HG02798 (cell line): Measurements from ENCODE around the gene PRDX5.
"Not testable (repeated sequence)": the region's sequence is repeated elsewhere in the genome, so short reads cannot be mapped to it uniquely, and the experiment has no call there.

Experiments
- ATAC-seq: cut with Tn5 transposase; IDR thresholded peaks from one replicate; pipeline ENCODE4 v1.9.1; 2021; ENCODE audit warnings: mild to moderate bottlenecking; ENCODE audit not compliant: unreplicated experiment, poor library complexity

PRDX5 gene

DNA sequence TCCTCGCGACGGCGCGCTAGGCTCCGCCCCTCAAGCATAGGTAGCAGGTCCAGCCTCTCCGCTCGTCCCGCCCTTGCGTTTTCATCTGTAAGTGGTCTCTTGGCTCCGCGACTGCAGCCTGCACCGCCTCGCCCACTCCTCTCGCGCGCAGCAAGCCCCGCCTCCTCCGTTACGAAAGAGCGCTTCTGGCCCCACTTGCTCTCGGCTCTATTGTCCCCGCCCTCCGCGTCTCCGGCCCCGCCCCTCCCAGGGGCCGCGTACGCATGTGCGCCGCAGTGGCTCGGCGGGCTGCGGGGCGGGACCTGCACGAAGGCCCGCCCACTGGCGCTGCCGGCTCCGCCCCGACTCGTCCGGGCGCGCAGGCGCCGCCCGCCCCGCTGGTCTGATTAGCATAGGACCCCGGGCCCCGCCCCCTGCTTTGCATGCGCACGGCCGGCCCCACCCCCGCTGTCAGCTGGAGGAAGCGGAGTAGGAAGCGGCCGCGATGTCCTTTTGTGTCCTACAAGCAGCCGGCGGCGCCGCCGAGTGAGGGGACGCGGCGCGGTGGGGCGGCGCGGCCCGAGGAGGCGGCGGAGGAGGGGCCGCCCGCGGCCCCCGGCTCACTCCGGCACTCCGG, 12.7 kb upstream of the PRDX5 start, which contains the start of gene ESRRA:
TSS of gene ESRRA (plus strand) at position 450 of the 616 bp plus-strand sequence. CDS start 1,656 bp downstream, outside the sequence.
- peak; percentile 82 for ATAC-seq

DNA sequence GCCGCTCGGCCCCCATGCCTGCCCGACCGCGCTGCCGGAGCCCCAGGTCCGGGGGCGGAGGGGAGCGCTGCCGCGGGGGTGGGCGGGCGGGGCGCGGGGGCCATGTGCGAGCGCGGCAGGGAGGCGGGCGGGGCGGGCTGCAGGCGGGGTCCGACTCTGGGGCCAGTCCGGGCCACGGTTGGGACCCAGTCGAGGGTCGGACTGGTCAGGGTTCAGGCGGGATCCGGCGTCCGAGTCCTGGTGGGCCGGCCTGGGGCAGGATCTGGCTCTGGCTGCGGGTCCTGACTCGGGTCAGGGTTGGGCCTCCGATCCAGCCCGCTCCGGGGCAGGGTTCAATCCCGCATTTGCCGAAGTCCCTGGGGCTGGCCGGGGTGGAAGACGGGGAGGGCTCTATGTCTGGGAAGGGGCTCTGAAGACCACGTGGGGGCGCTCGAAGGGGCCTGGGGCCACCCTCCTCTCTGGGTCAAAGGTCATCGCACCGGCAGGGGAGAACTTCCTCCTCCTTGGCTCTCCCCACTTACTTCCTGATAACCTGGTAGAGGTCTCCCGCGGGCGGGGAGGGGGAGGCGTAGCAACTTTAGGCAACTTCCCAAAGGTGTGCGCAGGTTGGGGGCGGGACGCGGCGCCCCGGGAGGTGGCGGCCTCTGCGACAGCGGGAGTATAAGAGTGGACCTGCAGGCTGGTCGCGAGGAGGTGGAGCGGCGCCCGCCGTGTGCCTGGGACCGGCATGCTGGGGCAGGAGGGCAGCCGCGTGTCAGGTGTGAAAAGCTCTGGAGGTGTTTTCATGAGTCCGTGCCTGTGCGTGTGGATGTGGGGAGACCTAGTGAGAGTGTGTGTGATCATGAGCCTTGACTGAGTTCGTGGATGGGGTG, 12.0 kb upstream of the PRDX5 start:
- peak; percentile 20 for ATAC-seq

DNA sequence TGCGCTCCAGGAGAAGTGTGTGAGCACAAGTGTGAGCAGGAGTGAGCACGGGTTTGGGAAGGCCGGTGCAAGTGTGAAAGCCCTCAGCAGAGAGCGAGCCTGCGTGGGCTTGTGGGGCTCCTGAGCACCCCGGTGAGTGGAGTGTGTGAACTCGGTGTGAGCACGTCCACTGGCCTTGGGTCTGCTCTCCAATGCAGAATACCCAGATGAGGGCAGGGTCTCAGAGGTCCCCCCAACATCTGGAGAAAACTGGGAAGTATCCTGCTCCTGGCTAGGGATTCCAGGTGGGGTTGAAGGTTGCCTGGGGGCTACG, 11.4 kb upstream of the PRDX5 start:
- ATAC-seq, result no peak

DNA sequence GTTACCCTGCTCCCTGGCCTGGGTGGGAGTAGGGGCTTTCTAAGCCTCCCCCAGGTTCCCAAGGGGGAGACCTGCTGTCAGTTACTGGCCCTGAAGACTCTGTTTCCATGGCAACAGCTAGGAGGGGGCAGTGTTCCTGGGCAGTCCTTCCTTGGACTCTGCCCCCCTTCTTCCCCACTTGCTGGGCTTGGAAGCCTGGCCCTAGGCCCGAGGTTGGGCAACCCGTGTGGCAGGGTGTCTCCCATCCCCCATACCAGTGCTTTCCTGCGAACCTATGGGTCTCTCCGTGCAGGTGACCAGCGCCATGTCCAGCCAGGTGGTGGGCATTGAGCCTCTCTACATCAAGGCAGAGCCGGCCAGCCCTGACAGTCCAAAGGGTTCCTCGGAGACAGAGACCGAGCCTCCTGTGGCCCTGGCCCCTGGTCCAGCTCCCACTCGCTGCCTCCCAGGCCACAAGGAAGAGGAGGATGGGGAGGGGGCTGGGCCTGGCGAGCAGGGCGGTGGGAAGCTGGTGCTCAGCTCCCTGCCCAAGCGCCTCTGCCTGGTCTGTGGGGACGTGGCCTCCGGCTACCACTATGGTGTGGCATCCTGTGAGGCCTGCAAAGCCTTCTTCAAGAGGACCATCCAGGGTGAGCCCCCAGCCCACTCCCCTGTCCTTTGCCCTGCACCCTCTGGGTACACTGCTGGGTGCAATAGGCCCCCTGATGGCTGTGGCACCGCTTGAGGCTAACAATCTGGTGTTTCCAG, 10.9 kb upstream of the PRDX5 start:
- ATAC-seq, result no peak

DNA sequence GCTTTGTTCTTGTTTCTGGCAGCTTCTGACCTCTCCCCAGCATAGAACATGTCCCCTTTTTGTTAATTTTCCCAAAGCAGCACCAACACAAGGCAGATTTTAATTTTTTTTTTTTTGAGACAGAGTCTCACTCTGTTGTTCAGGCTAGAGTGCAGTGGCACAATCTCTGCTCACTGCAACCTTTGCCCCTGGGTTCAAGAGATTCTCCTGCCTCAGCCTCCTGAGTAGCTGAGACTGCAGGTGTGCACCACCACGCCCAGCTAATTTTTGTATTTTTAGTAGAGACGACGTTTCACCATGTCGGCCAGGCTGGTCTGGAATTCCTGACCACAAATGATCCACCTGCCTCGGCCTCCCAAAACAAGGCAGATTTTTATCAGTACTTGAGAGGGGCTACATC, 10.1 kb upstream of the PRDX5 start:
- not testable (repeated sequence) for ATAC-seq

DNA sequence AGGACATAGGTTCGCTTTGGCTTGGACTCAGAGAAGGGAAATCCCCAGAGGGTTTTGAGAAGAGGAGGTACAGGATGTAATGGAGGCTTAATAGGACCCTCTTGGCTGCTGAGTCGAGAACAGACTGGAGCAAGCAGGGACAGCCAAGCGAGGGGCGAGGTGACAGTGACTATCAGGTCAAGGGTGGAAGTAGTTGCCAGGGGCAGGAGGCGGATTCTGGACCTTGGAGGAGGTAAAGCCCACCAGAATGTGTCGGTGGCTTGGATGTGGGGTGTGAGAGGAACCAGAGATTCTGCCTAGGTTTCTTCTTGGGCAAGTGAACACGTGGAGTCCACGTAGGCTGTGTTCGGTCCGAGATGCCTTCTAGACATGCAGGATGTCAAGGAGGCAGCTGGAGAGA, 5.0 kb upstream of the PRDX5 start:
- ATAC-seq, result no peak

DNA sequence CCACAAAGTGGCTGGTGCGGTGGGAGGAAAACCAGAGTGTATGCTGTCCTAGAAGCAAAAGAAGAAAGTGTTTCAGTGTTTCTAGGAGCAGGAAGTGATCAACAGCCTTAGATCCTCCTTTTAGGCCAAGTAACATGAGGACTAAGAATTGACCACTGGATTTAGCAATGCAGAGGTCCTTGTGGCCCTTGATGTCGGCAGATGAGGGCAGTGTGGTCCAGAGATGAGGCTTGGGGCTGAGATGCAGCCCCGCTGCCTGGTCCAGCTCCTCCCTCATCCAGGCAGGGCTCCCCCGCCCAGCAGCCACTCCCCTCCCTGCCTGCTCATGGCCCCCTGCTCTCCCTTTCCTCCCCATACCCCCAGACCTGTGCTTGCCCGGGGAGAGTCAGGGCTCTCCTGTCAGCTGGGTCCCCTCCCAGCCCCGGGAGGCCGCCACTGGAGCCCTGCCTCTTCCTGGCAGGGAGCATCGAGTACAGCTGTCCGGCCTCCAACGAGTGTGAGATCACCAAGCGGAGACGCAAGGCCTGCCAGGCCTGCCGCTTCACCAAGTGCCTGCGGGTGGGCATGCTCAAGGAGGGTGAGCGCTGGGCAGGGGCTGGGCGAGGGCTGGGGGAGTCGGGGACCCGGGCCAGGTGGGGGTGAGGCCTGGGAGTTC, 4.3 kb upstream of the PRDX5 start:
- ATAC-seq, result no peak

DNA sequence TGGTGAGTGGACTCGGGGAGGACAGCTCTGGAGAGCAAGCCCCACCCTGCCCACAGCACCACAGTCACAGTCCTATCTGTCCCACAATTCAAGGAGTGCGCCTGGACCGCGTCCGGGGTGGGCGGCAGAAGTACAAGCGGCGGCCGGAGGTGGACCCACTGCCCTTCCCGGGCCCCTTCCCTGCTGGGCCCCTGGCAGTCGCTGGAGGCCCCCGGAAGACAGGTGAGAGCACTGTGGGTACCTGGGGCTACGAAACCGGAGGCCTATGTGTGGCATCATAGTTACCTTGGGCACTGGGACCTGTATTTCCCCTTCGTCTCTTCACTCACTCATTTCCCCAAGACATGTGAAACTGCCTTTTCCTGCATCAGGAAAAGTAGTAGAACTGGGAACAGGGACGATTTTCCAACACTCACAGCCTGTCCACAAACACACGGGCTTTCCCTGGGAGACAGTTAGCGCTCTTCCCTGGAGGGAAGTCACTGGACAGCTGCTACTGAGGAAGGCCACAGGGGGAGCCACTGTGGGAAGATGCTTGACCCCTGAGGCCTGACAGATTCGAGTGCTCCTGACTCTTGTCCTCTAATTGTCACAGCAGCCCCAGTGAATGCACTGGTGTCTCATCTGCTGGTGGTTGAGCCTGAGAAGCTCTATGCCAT, 3.6 kb upstream of the PRDX5 start:
- no peak for ATAC-seq

DNA sequence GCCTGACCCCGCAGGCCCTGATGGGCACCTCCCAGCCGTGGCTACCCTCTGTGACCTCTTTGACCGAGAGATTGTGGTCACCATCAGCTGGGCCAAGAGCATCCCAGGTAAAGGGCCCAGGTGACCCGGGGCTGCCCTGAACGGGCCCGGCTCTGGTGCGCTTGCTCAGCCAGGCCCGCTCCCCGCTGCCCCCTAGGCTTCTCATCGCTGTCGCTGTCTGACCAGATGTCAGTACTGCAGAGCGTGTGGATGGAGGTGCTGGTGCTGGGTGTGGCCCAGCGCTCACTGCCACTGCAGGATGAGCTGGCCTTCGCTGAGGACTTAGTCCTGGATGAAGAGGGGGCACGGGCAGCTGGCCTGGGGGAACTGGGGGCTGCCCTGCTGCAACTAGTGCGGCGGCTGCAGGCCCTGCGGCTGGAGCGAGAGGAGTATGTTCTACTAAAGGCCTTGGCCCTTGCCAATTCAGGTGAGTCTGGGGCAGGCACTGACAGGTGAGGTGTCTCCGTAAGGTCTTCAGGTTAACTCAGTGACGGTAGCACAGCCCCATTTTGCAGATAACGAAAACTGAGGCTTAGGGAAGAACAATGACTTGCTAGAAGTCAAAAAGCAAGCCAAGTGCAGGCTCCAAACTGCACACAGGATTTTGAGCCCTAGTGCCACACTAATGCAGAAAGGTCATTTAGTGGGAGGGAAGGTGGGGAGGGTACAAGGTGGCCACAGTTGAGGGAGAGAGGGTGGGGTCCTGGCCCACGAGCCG, 2.9 kb upstream of the PRDX5 start:
- ATAC-seq, result no peak

DNA sequence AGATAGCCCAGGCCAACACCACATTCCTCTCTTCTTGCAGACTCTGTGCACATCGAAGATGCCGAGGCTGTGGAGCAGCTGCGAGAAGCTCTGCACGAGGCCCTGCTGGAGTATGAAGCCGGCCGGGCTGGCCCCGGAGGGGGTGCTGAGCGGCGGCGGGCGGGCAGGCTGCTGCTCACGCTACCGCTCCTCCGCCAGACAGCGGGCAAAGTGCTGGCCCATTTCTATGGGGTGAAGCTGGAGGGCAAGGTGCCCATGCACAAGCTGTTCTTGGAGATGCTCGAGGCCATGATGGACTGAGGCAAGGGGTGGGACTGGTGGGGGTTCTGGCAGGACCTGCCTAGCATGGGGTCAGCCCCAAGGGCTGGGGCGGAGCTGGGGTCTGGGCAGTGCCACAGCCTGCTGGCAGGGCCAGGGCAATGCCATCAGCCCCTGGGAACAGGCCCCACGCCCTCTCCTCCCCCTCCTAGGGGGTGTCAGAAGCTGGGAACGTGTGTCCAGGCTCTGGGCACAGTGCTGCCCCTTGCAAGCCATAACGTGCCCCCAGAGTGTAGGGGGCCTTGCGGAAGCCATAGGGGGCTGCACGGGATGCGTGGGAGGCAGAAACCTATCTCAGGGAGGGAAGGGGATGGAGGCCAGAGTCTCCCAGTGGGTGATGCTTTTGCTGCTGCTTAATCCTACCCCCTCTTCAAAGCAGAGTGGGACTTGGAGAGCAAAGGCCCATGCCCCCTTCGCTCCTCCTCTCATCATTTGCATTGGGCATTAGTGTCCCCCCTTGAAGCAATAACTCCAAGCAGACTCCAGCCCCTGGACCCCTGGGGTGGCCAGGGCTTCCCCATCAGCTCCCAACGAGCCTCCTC, 2.0 kb upstream of the PRDX5 start:
- ATAC-seq, result not testable (repeated sequence)

DNA sequence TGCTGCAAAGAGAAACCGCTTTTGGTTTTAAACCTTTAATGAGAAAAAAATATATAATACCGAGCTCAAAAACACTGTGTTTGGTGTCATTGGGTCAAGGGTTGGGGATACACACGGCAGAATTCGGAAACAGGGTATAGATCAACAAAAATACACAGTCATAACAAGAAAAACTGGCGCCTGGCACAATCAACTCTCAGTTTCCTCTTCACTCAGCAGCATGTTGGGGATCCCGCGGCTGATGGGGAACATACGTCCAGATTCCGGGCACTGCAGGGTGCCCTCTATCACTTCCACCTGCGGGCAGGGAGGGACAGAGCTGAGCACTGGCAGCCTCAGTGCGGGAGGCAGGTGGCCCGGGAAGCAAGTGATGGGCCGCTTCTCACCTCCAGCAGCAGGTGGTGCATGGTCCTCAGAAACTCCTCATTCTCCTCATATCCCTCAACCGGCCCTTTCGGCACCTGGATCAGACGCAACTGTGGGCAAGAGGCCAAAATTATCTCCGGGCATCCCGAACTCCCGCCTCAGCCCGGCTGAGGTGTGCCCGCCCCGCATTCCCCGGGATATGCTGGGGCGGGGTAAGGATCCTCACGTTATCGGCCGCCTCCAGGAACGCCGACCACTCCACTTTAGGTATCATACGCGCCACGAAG, 1.1 kb upstream of the PRDX5 start:
- no peak for ATAC-seq

DNA sequence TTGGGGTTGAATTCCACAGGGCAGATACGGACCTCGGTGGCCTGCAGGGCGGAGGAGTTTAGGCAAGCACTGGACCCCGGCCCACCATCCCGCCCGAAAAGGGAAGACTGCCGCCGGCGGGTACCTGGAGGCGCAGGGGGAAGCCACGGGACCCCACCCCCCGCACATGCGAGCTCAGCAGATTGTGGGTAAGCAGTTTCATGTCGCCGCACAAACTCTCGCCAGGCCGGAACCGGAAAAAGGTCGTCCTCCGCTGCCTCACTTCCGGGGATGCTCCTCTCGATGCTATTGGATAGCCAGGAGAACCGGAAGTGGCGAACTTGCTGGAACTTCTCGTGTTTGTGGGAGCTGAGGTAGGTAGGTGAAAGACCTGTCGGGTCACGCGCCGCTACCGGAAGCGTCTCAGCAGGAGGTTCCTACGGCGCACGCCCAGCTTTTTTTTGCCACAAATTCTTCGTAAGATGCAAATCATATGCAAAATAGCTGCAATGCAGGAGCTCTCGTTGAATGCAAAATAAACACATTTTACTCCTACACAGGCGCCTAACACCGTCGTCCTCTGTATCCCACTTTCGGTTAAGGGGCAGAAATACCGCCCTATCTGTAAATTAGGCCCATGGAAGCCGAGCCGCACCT, 478 bp upstream of the PRDX5 start, which contains the start of gene TRMT112:
TSS of gene TRMT112 (minus strand) at position 235 of the 636 bp plus-strand sequence. CDS start at position 202, 33 bp downstream.
- peak; percentile 71 for ATAC-seq

DNA sequence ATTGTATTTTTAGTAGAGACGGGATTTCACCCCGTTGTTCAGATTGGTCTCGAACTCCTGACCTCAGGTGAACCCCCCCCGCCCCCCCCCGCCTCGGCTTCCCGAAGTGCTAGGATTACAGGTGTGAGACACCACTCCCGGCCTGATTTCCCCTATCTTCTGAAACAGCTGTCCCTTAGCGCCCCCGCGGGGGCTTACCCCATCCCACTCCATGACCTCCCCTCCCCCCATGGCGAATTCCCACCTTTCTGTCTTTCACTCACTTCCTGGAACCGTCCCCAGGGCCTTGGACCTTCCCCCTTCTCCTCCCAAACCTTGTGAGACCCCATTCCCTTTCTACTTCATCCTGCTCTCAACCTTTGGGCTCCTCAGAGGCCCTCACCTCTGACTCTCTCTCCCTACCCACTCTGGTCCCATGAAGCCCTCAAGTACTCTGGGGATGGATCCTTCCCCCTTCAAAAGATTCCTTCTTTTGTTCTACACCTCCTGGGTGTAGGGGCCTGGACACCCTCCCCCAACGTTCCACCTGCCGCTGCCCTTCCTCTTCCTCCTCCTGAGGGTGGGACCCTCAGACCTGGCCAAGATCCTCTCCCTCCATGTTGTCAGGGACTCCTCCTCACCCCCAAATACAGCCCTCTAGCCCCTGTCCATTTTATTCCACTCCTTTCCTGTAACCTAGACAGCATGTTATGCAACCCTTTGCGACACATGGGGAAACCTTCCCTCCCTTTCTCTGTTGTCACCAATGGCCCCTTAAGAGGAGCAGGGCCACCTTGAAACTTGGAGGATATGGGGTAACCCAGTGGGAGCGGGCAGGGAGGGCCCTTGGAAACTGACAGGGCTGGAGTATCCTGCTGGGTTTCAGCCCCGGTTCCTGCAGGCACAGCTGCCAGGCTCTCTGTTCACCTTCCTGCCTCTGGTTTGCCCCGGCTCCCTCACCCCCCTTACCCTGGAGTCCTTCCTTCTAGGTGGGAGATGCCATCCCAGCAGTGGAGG, 1.1 kb downstream of the PRDX5 start:
- ATAC-seq, result no peak

DNA sequence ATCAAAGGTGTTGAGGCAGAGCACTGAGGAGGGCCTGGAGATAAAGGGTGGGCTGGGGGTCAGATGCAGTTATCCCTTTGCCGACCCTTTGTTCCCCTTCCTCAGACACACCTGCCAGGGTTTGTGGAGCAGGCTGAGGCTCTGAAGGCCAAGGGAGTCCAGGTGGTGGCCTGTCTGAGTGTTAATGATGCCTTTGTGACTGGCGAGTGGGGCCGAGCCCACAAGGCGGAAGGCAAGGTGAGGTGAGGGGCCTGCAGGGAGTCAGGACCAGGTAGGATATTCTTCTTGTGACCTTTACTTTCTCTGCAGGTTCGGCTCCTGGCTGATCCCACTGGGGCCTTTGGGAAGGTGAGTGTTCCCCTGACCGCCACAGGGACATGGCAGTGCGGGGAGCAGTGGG, 2.6 kb downstream of the PRDX5 start:
- ATAC-seq, result no peak

DNA sequence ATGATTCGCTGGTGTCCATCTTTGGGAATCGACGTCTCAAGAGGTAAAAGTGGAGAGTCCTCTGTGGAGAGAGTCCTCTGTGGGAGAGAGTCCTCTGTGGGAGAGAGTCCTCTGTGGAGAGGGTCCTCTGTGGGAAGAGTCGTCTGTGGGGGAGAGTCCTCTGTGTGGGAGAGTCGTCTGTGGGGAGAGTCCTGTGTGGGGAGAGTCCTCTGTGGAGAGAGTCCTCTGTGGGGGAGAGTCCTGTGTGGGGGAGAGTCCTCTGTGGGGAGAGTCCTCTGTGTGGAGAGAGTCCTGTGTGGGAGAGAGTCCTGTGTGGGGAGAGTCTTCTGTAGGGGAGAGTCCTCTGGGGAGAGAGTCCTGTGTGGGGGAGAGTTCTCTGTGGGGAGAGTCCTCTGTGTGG, 3.1 kb downstream of the PRDX5 start:
- no peak for ATAC-seq

DNA sequence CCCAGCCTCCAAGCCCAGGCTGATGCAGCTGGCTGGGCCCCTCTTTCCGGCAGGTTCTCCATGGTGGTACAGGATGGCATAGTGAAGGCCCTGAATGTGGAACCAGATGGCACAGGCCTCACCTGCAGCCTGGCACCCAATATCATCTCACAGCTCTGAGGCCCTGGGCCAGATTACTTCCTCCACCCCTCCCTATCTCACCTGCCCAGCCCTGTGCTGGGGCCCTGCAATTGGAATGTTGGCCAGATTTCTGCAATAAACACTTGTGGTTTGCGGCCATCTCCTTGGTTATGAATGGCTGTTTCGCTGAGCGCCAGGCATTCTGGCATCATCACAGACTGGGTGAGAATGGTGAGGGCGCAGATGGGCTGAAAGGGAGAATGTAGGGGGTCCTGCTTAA, 3.6 kb downstream of the PRDX5 start:
- ATAC-seq, result no peak
